ENCODE results near the gene TUBGCP6.

Gene TUBGCP6

GRCh38 chr22:50176850-50177536, 67.8 kb downstream of the TUBGCP6 start:
- TF ChIP-seq TAF1 (IDR thresholded peaks at IDR 0.05; ENCODE audit: borderline replicate concordance, insufficient read depth, low read length) (no peak), REST (IDR thresholded peaks at IDR 0.05; ENCODE audit: insufficient read depth in 1 of 2, low read depth in 2 of 2, low read length in 2 of 2) (no peak), SIN3A (IDR thresholded peaks at IDR 0.05; ENCODE audit: borderline replicate concordance, insufficient read depth, low read length) (no peak), POLR2AphosphoS5 (IDR thresholded peaks at IDR 0.05; ENCODE audit: low read depth, low read length) (no peak), FOXP2 (optimal IDR thresholded peaks at IDR 0.05; ENCODE audit: borderline replicate concordance, extremely low read depth, extremely low read length, insufficient read depth) (no peak)

- no peak for TF ChIP-seq REST (IDR thresholded peaks at IDR 0.05; ENCODE audit: insufficient read depth in 1 of 2, low read depth in 2 of 2, low read length in 2 of 2)
- TF ChIP-seq FOXP2 (optimal IDR thresholded peaks at IDR 0.05; ENCODE audit: borderline replicate concordance, extremely low read depth, extremely low read length, insufficient read depth): no peak
- TF ChIP-seq TAF1 (IDR thresholded peaks at IDR 0.05; ENCODE audit: borderline replicate concordance, insufficient read depth, low read length): no peak
- no peak for TF ChIP-seq SIN3A (IDR thresholded peaks at IDR 0.05; ENCODE audit: borderline replicate concordance, insufficient read depth, low read length)
- TF ChIP-seq POLR2AphosphoS5 (IDR thresholded peaks at IDR 0.05; ENCODE audit: low read depth, low read length): no peak
These were observed 68.6 kb downstream of the TUBGCP6 start for GRCh38 chr22:50175921-50176849.

- TF ChIP-seq TAF1 (IDR thresholded peaks at IDR 0.05; ENCODE audit: borderline replicate concordance, insufficient read depth, low read length) (no peak), POLR2AphosphoS5 (IDR thresholded peaks at IDR 0.05; ENCODE audit: low read depth, low read length) (no peak), SIN3A (IDR thresholded peaks at IDR 0.05; ENCODE audit: borderline replicate concordance, insufficient read depth, low read length) (no peak), FOXP2 (optimal IDR thresholded peaks at IDR 0.05; ENCODE audit: borderline replicate concordance, extremely low read depth, extremely low read length, insufficient read depth) (no peak), REST (IDR thresholded peaks at IDR 0.05; ENCODE audit: insufficient read depth in 1 of 2, low read depth in 2 of 2, low read length in 2 of 2) (no peak)
These were observed 69.7 kb downstream of the TUBGCP6 start for GRCh38 chr22:50175191-50175461.

- TF ChIP-seq REST (IDR thresholded peaks at IDR 0.05; ENCODE audit: insufficient read depth in 1 of 2, low read depth in 2 of 2, low read length in 2 of 2): no peak
- no peak for TF ChIP-seq SIN3A (IDR thresholded peaks at IDR 0.05; ENCODE audit: borderline replicate concordance, insufficient read depth, low read length)
- TF ChIP-seq TAF1 (IDR thresholded peaks at IDR 0.05; ENCODE audit: borderline replicate concordance, insufficient read depth, low read length): no peak
- TF ChIP-seq FOXP2 (optimal IDR thresholded peaks at IDR 0.05; ENCODE audit: borderline replicate concordance, extremely low read depth, extremely low read length, insufficient read depth): no peak
- no peak for TF ChIP-seq POLR2AphosphoS5 (IDR thresholded peaks at IDR 0.05; ENCODE audit: low read depth, low read length)
These were observed 70.2 kb downstream of the TUBGCP6 start for GRCh38 chr22:50174382-50175190.
